ENCODE measurements around the gene COL4A2. TPM values are rescaled to one million over a fixed set of nuclear protein-coding genes. Genes with fewer than 3 reads are reported as not detected.

COL4A2 gene
- total RNA-seq, 1 donor from 2014 or later, result not detected

- Mint-ChIP-seq H3K36me3 (ENCODE audit: low read depth) (no peaks in the 10 kb centered on the region), H3K27ac (no peak overlapping the region), H3K9me3 (no peaks in the 10 kb centered on the region), H3K4me3 (no peak overlapping the region), H3K27me3 (peaks cover 48% of the 10 kb centered on the region), H3K4me1 (peaks cover 3% of the 10 kb centered on the region)
- ATAC-seq (ENCODE audit: low read depth), result no peak
- POLR2A ChIA-PET, result no interaction called here
- CTCF ChIA-PET, result no interaction called here
- intact Hi-C loops (cut with micrococcal nuclease), result no loop called here
- TF ChIP-seq, protein P1, sequence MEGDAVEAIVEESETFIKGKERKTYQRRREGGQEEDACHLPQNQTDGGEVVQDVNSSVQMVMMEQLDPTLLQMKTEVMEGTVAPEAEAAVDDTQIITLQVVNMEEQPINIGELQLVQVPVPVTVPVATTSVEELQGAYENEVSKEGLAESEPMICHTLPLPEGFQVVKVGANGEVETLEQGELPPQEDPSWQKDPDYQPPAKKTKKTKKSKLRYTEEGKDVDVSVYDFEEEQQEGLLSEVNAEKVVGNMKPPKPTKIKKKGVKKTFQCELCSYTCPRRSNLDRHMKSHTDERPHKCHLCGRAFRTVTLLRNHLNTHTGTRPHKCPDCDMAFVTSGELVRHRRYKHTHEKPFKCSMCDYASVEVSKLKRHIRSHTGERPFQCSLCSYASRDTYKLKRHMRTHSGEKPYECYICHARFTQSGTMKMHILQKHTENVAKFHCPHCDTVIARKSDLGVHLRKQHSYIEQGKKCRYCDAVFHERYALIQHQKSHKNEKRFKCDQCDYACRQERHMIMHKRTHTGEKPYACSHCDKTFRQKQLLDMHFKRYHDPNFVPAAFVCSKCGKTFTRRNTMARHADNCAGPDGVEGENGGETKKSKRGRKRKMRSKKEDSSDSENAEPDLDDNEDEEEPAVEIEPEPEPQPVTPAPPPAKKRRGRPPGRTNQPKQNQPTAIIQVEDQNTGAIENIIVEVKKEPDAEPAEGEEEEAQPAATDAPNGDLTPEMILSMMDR (IDR thresholded peaks at IDR 0.05), result no peak
- DNase-seq, result no peak
Measured at GRCh38 chr13:110415669-110416068, 108.6 kb downstream of the COL4A2 start.

DNA sequence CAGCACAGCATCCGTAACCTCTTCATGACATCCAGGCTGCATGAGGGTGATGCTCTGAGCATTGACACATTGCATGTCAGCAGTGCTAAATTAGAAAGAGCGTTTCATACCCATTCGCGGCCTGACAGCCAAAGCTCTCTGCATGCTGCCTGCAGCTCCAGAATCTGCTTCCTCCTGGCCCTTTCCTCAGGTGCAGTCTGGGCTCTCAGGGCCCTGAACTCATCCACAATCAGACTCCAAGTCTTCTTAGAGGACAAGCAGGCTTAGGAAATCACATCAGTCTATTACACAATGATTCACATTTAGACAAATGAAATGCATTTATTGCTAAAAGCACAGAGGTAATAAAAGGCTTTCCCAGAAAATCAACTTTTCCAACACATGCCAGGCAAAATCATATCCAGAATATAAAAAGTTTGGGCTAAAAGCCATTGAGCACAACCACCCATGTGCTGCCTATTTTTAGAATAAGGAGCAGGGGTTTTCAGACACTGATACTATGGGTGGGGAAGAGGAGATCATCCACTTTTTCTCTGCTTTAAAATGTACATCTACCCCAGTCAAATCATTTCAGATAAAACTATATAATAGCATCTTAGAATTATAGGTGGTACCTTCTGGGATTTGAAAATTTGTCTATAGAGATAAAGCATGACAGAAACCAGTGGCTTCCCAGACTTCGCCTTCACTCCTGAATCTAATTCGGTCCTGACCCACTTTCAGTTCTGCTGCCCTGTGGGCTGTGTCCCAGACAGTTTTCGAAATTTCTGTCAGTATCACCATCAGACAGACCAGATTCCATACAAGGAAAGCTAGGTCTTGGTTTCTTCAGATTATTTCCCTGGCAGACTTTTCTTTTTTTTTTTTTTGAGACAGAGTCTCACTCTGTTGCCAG lies 109.3 kb downstream of the COL4A2 start:
- no peak for DNase-seq
- Mint-ChIP-seq H3K36me3 (ENCODE audit: low read depth) (no peaks in the 10 kb centered on the region), H3K27ac (no peak overlapping the region), H3K9me3 (no peaks in the 10 kb centered on the region), H3K27me3 (peaks cover 51% of the 10 kb centered on the region), H3K4me3 (no peak overlapping the region), H3K4me1 (peaks cover 3% of the 10 kb centered on the region)
- TF ChIP-seq, protein P1 (IDR thresholded peaks at IDR 0.05), result no peak
- POLR2A ChIA-PET, result interaction anchor here (0.6 kb wide), 1 partner anchor 55 kb away, joined by 5 read pairs; no protein-coding TSS in a partner anchor
- no peak for ATAC-seq (ENCODE audit: low read depth)
- intact Hi-C loops (cut with micrococcal nuclease), result no loop called here
- CTCF ChIA-PET, result no interaction called here

DNA sequence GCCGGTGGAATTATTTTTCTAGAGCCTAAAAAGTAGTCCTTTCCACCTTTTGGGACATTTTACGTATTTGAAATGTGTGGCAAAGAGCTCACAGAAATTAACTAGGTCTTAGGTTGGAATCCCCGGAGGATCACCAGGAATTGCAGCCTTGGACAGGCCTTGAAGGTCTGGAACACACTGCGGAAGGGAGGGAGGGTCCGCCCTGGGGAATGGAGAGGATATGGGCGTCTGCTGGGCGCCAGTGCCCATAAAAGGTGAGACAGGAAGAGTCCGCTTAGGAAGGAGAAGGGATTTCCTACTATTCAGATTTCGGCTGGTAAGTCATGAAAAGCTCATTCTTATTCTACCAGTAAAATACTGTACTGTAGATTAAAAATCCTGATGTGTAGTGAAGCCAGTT lies 111.9 kb downstream of the COL4A2 start:
- H3K4me1 Mint-ChIP-seq, result no peaks in the 10 kb centered on the region
- no peak overlapping the region for H3K4me3 Mint-ChIP-seq
- TF ChIP-seq, protein P1 (IDR thresholded peaks at IDR 0.05), result no peak
- H3K27ac Mint-ChIP-seq, result no peak overlapping the region
- DNase-seq, result no peak
- H3K36me3 Mint-ChIP-seq (ENCODE audit: low read depth), result no peaks in the 10 kb centered on the region
- ATAC-seq (ENCODE audit: low read depth), result no peak
- POLR2A ChIA-PET, result no interaction called here
- CTCF ChIA-PET, result no interaction called here
- intact Hi-C loops (cut with micrococcal nuclease), result no loop called here
- H3K27me3 Mint-ChIP-seq, result peaks cover 53% of the 10 kb centered on the region
- no peaks in the 10 kb centered on the region for H3K9me3 Mint-ChIP-seq

GRCh38 chr13:110419381-110419791 lies 112.3 kb downstream of the COL4A2 start:
- CTCF ChIA-PET, result no interaction called here
- no peaks in the 10 kb centered on the region for H3K4me1 Mint-ChIP-seq
- peaks cover 52% of the 10 kb centered on the region for H3K27me3 Mint-ChIP-seq
- H3K27ac Mint-ChIP-seq, result no peak overlapping the region
- intact Hi-C loops (cut with micrococcal nuclease), result no loop called here
- H3K4me3 Mint-ChIP-seq, result no peak overlapping the region
- ATAC-seq (ENCODE audit: low read depth) (no peak), DNase-seq (no peak)
- POLR2A ChIA-PET, result no interaction called here
- no peaks in the 10 kb centered on the region for H3K36me3 Mint-ChIP-seq (ENCODE audit: low read depth)
- TF ChIP-seq, protein P1 (IDR thresholded peaks at IDR 0.05), result no peak
- H3K9me3 Mint-ChIP-seq, result no peaks in the 10 kb centered on the region

DNA sequence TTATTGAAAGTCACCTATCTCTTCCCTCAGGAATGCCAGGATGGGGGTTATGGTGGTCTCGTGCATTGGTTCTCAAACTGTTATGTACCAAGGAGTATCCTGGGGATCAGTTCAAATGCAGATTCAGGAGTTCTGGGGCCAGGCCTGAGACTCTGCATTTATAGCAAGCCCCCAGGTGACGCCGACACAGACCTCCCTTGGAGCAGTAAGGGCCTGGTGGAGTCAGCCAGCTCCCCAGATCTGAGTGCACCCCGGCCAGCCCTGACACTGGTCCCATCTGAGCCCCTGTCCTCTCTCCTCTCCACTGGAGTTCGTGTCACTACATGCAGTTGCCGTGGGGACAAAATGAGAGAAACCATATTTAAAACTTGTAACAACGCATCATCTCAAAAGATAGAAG lies 112.9 kb downstream of the COL4A2 start:
- H3K27me3 Mint-ChIP-seq, result peaks cover 53% of the 10 kb centered on the region
- TF ChIP-seq, protein P1 (IDR thresholded peaks at IDR 0.05), result no peak
- intact Hi-C loops (cut with micrococcal nuclease), result no loop called here
- DNase-seq, result no peak
- no peaks in the 10 kb centered on the region for H3K9me3 Mint-ChIP-seq
- H3K36me3 Mint-ChIP-seq (ENCODE audit: low read depth), result no peaks in the 10 kb centered on the region
- H3K4me3 Mint-ChIP-seq, result no peak overlapping the region
- no peak overlapping the region for H3K27ac Mint-ChIP-seq
- no peaks in the 10 kb centered on the region for H3K4me1 Mint-ChIP-seq
- no peak for ATAC-seq (ENCODE audit: low read depth)
- ChIA-PET POLR2A (no interaction called here), CTCF (no interaction called here)
